SIG-M5 treated with dmso at 0.1 percent for 504 hours (cell line): Measurements from ENCODE around the gene C11orf98.
"Not testable (repeated sequence)": the region's sequence is repeated elsewhere in the genome, so short reads cannot be mapped to it uniquely, and the experiment has no call there.

Experiments used
- DNase-seq: peaks from one replicate; lab custom pipeline; 2025; ENCODE audit not compliant: unreplicated experiment; lab: John Stamatoyannopoulos, UW

The C11orf98 gene

GRCh38 chr11:62665075-62665598 is at the start of gene C11orf98, which contains the start of gene CSKMT:
C11orf98 (minus strand) TSS chr11:62665210; CDS start chr11:62665169, 41 bp downstream.
CSKMT (plus strand) TSS chr11:62665312; CDS start chr11:62665880, 568 bp downstream.
- peak; percentile 91 for DNase-seq

- DNase-seq = no peak
Observed at GRCh38 chr11:62713343-62713742, 48.3 kb upstream of the C11orf98 start.

GRCh38 chr11:62712861-62713260 is 47.9 kb upstream of the C11orf98 start:
- DNase-seq = no peak

- DNase-seq = no peak
Observed at GRCh38 chr11:62712276-62712812, 47.3 kb upstream of the C11orf98 start.

DNA sequence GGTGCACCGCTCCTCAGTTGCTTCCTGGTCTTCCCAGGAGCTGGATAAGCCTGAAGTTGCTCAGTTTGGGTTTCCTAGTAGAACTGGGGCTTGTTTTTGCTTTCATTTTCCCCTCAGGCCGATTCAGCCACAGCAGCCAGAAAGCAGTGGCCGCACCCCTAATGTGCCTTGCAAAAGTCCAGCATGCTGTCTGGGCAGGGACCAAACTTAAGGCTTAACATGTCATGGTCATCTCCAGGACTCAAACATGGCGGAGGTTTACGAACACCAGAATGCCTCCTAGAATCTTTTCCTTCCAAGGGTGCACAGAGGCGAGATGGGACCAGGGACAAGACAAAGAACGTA is 45.0 kb upstream of the C11orf98 start:
- DNase-seq = no peak

DNA sequence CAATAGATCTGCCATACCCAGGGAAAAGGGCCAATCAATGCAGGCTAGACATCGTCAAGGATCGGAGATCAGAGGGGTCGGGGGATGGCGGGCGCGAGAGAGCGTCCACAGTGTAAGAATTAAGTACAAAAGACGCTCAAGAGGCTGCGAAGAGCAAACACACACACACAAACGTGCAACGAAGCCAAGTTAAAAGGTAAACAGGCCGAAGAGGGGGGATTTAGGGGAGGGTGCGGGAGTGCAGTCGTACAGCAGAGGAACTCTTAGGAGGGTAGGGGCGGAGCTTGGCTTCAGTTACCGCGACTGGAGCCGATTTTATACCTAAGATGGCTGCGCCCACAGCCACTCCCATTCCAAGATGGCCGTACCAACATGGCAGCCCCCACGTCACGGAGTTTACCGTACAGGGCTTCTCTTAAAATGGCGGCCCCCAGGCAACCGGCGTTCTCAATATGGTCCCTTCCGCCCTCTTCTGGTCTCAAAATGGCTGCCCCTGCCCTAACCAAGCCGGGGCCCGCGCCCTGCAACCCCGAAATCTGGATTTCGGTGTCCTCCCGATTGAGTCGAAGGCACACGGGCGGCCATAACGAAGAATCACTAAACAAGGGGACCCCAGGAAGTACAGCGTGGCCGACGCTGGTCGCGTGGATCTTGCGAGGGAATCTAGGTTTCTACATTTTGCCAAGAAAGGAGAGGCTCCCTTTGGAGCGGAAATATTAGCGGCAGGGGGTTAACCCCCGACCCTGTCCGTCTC is 44.4 kb upstream of the C11orf98 start:
- DNase-seq = peak; percentile 96

DNA sequence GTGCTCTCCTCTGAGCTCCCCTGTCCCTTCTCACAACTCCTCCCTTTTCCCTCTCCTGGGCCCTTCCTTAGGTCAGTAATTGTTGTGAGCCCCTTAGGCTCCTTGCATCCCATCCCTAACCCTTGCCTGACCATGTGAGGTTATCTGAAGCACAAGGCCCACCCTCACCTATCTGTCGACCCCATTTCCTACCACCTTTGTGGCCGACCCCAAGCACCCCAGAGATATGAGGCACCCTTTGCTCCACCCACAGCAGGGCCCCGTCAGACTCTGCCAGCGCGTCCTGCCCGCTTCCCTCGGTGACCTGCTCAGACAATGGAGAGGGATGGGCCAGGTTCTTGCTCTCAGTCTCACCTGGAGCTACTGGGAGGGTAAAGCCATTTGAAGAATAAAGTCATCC is 43.8 kb upstream of the C11orf98 start:
- DNase-seq = no peak

DNA sequence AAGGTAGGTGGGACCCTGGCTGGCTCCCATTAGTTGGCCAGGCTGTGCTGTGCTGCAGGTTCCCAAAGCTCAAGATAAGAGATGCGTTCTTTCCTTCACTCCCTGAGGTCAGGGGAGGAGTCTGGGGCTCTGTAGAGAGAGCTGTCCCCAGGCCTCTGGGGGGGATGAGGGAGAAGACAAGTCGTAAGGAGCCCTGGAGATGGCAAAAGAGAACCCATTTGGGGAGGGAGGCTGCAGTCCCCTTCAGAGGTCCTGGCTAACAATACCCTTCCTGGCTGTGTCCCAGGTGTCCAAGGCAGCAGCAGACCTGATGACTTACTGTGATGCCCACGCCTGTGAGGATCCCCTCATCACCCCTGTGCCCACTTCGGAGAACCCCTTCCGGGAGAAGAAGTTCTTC is 43.4 kb upstream of the C11orf98 start:
- no peak for DNase-seq

GRCh38 chr11:62707277-62707861 is 42.4 kb upstream of the C11orf98 start, which contains the start of the genes BSCL2 and GNG3:
BSCL2 (minus strand) TSS chr11:62707424; CDS start chr11:62707195, 229 bp downstream.
GNG3 (plus strand) TSS chr11:62707676; CDS start chr11:62708296, 620 bp downstream.
- DNase-seq = no peak

- no peak for DNase-seq
Observed at GRCh38 chr11:62706850-62707247, 41.8 kb upstream of the C11orf98 start.

DNA sequence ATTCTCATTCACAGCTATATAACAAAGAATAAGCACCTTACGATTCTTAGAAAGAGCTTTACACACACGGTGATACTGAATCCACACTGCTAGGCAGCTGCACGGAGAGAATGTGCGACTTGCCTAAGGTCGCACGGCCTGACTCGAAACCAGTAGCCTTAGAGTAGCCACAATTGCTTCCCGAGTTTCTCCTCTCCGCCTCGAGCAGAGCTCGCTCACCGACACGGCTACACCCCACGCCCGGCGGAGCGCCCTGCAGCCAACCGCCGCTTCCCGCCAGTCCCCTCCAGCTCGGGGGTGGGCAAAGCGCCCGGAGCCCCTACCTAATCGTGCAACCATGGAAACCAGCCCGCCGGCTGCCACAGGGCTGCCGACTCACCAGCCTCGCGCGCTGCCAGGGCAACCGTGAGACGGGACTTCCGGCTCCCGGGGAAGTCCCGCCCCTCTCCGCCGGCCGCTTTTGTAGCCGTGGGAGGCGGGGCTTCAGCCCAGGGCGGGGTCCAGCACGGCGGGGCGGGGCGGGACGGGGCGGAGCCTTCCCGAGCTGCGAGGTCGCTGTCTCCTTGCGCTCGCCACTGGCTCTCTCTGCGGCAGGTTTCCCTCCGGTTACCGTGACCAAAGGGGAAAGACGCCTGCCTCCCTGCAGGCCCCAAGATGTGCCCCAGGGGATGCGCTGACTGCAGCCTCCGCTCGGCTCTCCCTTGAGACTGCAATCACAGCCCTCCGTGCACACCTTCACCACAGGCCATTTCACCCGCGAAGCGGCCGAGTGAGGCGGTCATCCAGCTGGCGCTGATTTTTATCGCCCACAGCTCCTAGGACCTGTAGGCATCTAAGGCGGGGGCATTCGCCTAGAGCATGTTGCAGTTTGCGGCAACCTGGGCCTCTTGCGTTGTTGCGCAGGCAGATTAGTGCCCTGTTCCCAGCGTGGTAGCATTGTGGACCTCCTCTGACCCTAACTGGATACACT is 41.2 kb upstream of the C11orf98 start:
- DNase-seq = peak; percentile 86

DNA sequence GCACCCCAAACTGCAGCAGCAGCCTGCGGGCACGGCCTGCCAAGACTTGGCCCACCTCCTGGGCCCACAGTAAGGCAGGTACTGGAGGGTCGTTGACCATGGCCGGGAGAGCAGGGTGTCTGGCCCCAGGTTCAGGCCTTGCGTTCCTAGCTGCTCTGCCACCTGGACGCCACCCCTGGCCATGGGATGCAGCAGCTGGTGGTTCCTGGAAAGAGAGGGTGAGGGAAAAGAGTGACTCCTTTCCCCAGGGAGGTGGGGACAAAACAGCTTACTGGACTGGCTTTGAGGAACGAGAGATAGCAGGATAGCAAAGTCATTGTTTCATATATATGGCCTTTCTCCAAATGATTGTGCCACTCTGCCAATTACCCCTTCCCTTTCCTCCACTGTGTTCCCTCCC is 40.4 kb upstream of the C11orf98 start:
- no peak for DNase-seq

DNA sequence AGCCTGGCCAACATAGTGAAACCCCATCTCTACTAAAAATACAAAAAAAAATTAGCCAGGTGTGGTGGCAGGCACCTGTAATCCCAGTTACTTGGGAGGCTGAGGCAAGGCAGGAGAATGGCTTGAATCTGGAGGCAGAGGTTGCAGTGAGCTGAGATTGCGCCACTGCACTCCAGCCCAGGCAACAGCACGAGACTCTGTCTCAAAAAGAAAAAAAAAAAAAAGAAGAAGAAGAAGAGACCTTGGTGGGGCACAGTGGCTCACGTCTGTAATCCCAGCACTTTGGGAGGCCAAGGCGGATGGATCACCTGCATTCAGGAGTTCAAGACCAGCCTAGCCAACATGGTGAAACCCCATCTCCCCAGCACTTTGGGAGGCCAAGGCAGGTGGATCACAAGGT is 38.9 kb upstream of the C11orf98 start:
- DNase-seq = not testable (repeated sequence)

GRCh38 chr11:62702246-62702645 is 37.2 kb upstream of the C11orf98 start:
- DNase-seq = no peak

- DNase-seq = peak; percentile 68
Observed at GRCh38 chr11:62694455-62695167, 29.6 kb upstream of the C11orf98 start.

DNA sequence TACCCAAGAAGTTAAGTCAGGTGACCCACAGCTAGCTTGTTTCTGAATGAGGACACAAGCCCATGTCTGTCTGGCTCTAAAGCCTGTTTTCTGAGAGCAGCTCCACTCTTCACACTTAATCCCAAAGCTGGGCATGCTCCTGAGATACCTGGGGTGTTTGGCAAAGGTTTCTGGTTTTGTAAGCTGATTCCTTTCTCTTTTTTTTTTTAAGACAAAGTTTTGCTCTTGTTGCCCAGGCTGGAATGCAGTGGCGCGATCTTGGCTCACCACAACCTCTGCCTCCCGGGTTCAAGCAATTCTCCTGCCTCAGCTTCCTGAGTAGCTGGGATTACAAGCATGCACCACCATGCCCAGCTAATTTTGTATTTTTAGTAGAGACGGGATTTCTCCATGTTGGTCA is 28.6 kb upstream of the C11orf98 start:
- not testable (repeated sequence) for DNase-seq

DNA sequence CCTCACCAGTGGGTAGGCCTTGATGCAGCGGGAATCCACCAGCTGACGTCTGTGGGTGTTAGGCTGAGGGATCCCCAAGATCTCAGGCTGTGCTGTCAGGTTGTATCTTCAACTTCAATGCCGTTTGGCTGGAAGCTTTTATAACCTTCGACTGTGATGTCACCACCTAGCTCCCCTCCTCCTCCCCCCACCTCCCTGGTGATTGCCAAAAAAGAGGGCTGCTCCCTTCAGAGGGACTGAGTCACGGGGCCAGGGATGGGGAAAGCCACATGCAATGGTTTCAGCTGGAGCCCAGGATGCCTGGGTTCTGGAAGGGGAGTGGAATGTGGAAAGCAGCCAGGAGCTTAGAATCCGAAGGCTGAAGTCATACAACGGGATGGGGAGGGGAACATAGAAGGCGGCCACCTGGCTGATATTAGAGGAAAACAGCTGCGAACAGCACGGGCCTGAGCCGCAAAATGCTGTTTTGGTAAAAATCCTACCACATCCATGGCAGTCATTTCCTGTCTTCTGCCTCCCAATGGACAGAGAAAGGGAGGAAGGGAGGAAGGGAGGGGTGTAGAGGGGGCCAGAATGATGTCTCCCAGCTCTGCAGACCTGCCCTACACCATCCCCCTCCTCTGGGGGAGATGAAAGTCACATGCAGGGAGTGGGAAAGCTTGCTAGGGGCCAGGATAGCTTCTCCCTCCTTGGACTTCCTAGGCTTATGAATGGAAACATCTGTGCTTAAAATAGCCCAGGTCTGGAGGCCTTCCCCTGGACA is 24.6 kb upstream of the C11orf98 start, which contains the start of gene LRRN4CL:
Gene LRRN4CL (minus strand): TSS at position 110 of the 763 bp plus-strand sequence. CDS start 1,022 bp downstream, outside the sequence.
- no peak for DNase-seq

DNA sequence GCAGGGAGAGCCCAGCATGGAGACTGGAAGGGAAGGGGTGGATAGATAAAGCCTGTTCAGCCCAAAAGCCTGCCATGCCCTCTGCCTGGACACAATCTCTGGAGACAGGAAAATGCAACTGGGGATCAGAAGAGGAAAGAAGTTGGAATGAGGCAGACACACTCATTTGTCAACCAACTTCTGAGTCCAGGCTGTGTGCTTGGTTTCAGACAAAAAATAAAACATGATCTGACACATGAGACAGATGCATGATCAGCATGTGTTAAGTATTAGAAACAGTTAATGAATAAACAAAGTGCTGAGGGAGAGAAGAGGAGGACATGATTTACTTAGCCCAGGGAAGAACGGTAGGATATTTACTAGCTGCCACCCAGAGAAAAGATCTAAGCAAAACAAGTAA is 23.5 kb upstream of the C11orf98 start:
- DNase-seq = no peak
